PC-3 (cell line): Measurements from ENCODE around the gene MLIP. TPM values are rescaled to one million over a fixed set of nuclear protein-coding genes. Genes with fewer than 3 reads are reported as not detected.

Source experiments
- ATAC-seq: fragments of 200-7000 bp; cut with Tn5 transposase; 2 replicates; pipeline ENCODE4 v1.9.1; 2020; ENCODE audit warnings: mild to moderate bottlenecking, moderate library complexity
- BruUV-seq: library from RNA; stranded (reverse); fragments of 400-500 nt; replicated peaks from 2 replicates; lab custom pipeline; 2021; lab: Mats Ljungman, UMichigan
- CTCF ChIA-PET: fragments of 300-600 bp; sonication (Branson Sonifier 250); formaldehyde crosslinking; loops from one replicate; lab custom pipeline; 2022; ENCODE audit warnings: antibody characterized with exemption; lab: Charles Lee
- POLR2A ChIA-PET: fragments of 300-600 bp; sonication (Branson Sonifier 250); formaldehyde crosslinking; loops from one replicate; lab custom pipeline; 2022; ENCODE audit warnings: antibody characterized with exemption; ENCODE audit not compliant: unreplicated experiment; lab: Charles Lee
- DNase-seq: peaks from one replicate; pipeline ENCODE4 v3.0.0-alpha.2; 2015
- H2AFZ ChIP-seq: fragments of 300-600 bp; sonication (generic); 2 replicates; pipeline ENCODE4 v1.6.0; 2016; ENCODE audit warnings: antibody characterized with exemption, low read length
- H3F3A ChIP-seq: fragments of 300-600 bp; sonication (generic); one replicate; pipeline ENCODE4 v1.6.0; 2017; ENCODE audit warnings: antibody characterized with exemption, low read length, control low read depth, mild to moderate bottlenecking; ENCODE audit not compliant: unreplicated experiment
- H3K27ac ChIP-seq: fragments of 300-600 bp; sonication (generic); 2 replicates; pipeline ENCODE4 v1.5.1; 2016; ENCODE audit warnings: mild to moderate bottlenecking, low read length
- H3K27me3 ChIP-seq: fragments of 300-600 bp; sonication (generic); 2 replicates; pipeline ENCODE4 v1.6.1; 2016; ENCODE audit warnings: low read length, mixed read lengths
- H3K36me3 ChIP-seq: fragments of 300-600 bp; sonication (generic); 2 replicates; pipeline ENCODE4 v1.6.1; 2016; ENCODE audit warnings: low read depth, mixed run types, low read length, mixed read lengths
- H3K4me1 ChIP-seq: fragments of 300-600 bp; sonication (generic); 2 replicates; pipeline ENCODE4 v1.5.1; 2016; ENCODE audit warnings: low read length; ENCODE audit not compliant: insufficient read depth
- H3K4me2 ChIP-seq: fragments of 300-600 bp; sonication (generic); 2 replicates; pipeline ENCODE4 v1.6.0; 2016; ENCODE audit warnings: low read length
- H3K4me3 ChIP-seq: fragments of 300-600 bp; sonication (generic); 2 replicates; pipeline ENCODE4 v1.5.1; 2016; ENCODE audit warnings: mild to moderate bottlenecking, low read length, mixed read lengths
- H3K79me2 ChIP-seq: fragments of 300-600 bp; sonication (generic); 2 replicates; pipeline ENCODE4 v1.6.1; 2017; ENCODE audit warnings: low read length, mixed read lengths
- H3K9ac ChIP-seq: fragments of 300-600 bp; sonication (generic); 2 replicates; pipeline ENCODE4 v1.6.0; 2016; ENCODE audit warnings: mild to moderate bottlenecking, low read length
- H3K9me2 ChIP-seq: fragments of 300-600 bp; sonication (generic); replicated peaks from 2 replicates; pipeline ENCODE4 v1.6.1; 2016; ENCODE audit warnings: mixed run types, low read length, mixed read lengths
- H3K9me3 ChIP-seq: fragments of 300-600 bp; sonication (generic); 2 replicates; pipeline ENCODE4 v1.6.1; 2016; ENCODE audit warnings: low read length, mixed read lengths
- H4K20me1 ChIP-seq: fragments of 300-600 bp; sonication (generic); 2 replicates; pipeline ENCODE4 v1.6.1; 2016; ENCODE audit warnings: low read length, mixed read lengths
- EZH2 ChIP-seq: fragments of 300-600 bp; sonication (generic); IDR thresholded peaks from one replicate; pipeline ENCODE4 v1.6.1; 2017; ENCODE audit warnings: antibody characterized with exemption, mild to moderate bottlenecking, low read length; ENCODE audit not compliant: unreplicated experiment
- EZH2phosphoT487 ChIP-seq: fragments of 300-600 bp; sonication (generic); IDR thresholded peaks from 2 replicates; pipeline ENCODE4 v1.6.1; 2018; ENCODE audit warnings: mild to moderate bottlenecking, antibody characterized with exemption, low read length, borderline replicate concordance
- intact Hi-C: fragments of 100-400 bp; cut with micrococcal nuclease; formaldehyde crosslinking; loops from 2 replicates; pipeline ENCODE4 v1.9.0; 2023
- total RNA-seq: library from RNA; depleted of rRNA; stranded (reverse); fragments of >200 nt; gene quantifications from 2 replicates; pipeline ENCODE4 v1.2.3, GENCODE V29; 2014
- TF ChIP-seq, protein P1 (sequence below): fragments of 300-600 bp; sonication (generic); conservative IDR thresholded peaks from 2 replicates; pipeline ENCODE4 v1.5.1; 2017; ENCODE audit warnings: antibody characterized with exemption, low read depth, mild to moderate bottlenecking, low read length

MLIP gene
- total RNA-seq, 1 experiment from 2014 or later: not detected

DNA sequence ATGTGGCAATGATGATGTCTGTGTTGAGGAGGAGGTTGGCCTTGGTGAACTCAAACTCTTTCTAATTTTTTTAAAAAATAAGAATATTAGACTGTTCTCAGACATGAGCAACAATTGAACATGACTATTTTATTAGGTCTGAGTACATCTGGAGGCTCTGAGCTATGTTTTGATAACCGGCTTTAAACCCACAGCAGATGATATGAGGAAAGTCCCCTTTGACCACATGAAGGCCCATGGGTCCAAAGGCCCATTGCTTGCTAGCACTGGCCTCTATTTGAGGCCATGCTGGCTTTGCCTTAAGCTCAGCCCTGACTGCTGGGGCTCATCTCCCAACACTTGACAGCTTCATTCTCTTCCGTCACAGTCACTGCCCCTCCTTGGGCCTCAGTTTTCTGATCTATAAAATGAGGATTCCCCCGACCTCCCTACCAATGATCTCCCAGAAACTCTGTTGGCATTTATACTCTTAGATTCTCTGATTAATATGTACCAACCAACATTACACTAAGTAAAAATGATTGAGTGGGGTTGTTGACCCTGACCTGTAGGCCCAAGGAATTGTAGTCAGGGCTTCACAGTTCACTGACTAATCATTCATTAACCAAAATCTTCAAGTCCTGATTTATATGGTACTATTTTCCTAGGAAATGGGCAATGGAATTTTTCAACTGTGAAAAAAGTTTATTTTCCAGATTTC is 173.1 kb downstream of the MLIP start:
- Histone ChIP-seq H3K4me2 (no peak overlapping the region), H3K4me1 (peaks cover 53% of the 10 kb centered on the region), H3K36me3 (no peaks in the 10 kb centered on the region), H4K20me1 (no peaks in the 10 kb centered on the region), H3K9me2 (no peaks in the 10 kb centered on the region), H2AFZ (no peak overlapping the region), H3K9ac (no peak overlapping the region), H3K27me3 (no peaks in the 10 kb centered on the region), H3K27ac (no peak overlapping the region), H3K4me3 (no peak overlapping the region), H3F3A (no peaks in the 10 kb centered on the region), H3K9me3 (no peaks in the 10 kb centered on the region), H3K79me2 (no peaks in the 10 kb centered on the region)
- BruUV-seq: no TSS peak
- CTCF ChIA-PET: interaction anchor here (0.8 kb wide), 1 partner anchor 40 kb away, joined by 3 read pairs; no protein-coding TSS in a partner anchor
- intact Hi-C loops: loop anchor here (5.0 to 10.0 kb wide), 3 partner anchors 83 to 467 kb away; no protein-coding TSS in a partner anchor
- ATAC-seq (no peak), DNase-seq (no peak)
- POLR2A ChIA-PET: no interaction called here
- TF ChIP-seq EZH2 (no peak), EZH2phosphoT487 (no peak)
- TF ChIP-seq, protein P1, sequence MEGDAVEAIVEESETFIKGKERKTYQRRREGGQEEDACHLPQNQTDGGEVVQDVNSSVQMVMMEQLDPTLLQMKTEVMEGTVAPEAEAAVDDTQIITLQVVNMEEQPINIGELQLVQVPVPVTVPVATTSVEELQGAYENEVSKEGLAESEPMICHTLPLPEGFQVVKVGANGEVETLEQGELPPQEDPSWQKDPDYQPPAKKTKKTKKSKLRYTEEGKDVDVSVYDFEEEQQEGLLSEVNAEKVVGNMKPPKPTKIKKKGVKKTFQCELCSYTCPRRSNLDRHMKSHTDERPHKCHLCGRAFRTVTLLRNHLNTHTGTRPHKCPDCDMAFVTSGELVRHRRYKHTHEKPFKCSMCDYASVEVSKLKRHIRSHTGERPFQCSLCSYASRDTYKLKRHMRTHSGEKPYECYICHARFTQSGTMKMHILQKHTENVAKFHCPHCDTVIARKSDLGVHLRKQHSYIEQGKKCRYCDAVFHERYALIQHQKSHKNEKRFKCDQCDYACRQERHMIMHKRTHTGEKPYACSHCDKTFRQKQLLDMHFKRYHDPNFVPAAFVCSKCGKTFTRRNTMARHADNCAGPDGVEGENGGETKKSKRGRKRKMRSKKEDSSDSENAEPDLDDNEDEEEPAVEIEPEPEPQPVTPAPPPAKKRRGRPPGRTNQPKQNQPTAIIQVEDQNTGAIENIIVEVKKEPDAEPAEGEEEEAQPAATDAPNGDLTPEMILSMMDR: no peak

DNA sequence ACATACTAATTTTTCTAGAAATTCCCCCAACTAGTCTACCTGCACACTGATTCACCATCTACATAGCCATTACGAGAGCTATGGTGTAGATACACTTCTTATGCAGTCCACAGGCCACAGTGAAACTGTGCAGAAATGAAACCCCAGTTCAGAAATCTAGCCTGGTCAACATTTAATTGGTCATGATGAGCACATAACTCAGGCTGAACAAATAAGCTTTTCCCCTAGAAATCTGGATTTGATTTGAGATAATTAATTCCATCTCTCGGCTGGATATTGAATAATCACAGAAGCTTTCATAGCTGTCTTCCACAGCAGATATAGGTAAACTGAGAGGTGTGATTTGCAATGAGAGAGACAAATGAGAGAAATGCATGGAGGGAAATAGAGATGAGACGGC is 174.4 kb downstream of the MLIP start:
- no peak overlapping the region for H2AFZ ChIP-seq
- no peak for DNase-seq
- no peak overlapping the region for H3K9ac ChIP-seq
- no peak overlapping the region for H3K27ac ChIP-seq
- POLR2A ChIA-PET: no interaction called here
- intact Hi-C loops: loop anchor here (10.0 kb wide), 1 partner anchor 209 kb away; no protein-coding TSS in a partner anchor
- no peaks in the 10 kb centered on the region for H3K9me3 ChIP-seq
- H4K20me1 ChIP-seq: no peaks in the 10 kb centered on the region
- no peak for ATAC-seq
- no peak overlapping the region for H3K4me3 ChIP-seq
- no peak overlapping the region for H3K4me2 ChIP-seq
- CTCF ChIA-PET: interaction anchor here (0.7 kb wide), 1 partner anchor 344 kb away, joined by 14 read pairs; no protein-coding TSS in a partner anchor
- H3F3A ChIP-seq: no peaks in the 10 kb centered on the region
- H3K36me3 ChIP-seq: no peaks in the 10 kb centered on the region
- no peak for TF ChIP-seq EZH2phosphoT487
- H3K4me1 ChIP-seq: peaks cover 55% of the 10 kb centered on the region
- H3K79me2 ChIP-seq: no peaks in the 10 kb centered on the region
- H3K9me2 ChIP-seq: no peaks in the 10 kb centered on the region
- no TSS peak for BruUV-seq
- no peaks in the 10 kb centered on the region for H3K27me3 ChIP-seq

DNA sequence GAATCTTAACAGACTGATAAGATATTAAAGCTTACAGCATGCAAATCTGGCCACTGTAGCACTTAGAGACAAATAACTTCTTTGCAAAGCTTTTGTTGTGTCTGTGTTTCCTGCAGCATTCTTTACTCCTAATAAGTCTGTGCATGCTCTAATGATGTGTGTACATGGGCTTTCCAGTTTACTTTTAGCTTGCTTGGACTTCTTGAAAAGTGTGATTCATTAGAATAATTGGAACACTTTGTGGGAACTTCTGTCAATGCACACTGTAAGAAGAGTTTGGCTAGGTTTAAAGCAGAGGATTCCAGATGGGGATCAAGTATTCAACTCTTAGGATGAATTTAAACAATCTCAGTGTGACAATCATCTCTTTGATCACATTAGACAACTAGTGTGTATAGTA is 174.9 kb downstream of the MLIP start:
- Histone ChIP-seq H3K27me3 (no peaks in the 10 kb centered on the region), H3K9me3 (no peaks in the 10 kb centered on the region), H3F3A (no peaks in the 10 kb centered on the region), H3K9ac (no peak overlapping the region), H3K27ac (no peak overlapping the region), H3K4me3 (no peak overlapping the region), H3K36me3 (no peaks in the 10 kb centered on the region), H3K4me2 (no peak overlapping the region), H2AFZ (no peak overlapping the region), H3K79me2 (no peaks in the 10 kb centered on the region), H4K20me1 (no peaks in the 10 kb centered on the region), H3K9me2 (no peaks in the 10 kb centered on the region), H3K4me1 (peaks cover 60% of the 10 kb centered on the region)
- no peak for DNase-seq
- TF ChIP-seq EZH2 (no peak), EZH2phosphoT487 (no peak)
- TF ChIP-seq, protein P1: no peak
- POLR2A ChIA-PET: interaction anchor here (0.5 kb wide), 1 partner anchor 22 kb away, joined by 4 read pairs; the partner anchor contains the start of gene TINAG
- intact Hi-C loops: loop anchor here (10.0 kb wide), 1 partner anchor 209 kb away; no protein-coding TSS in a partner anchor
- CTCF ChIA-PET: interaction anchor here (0.6 kb wide), 1 partner anchor 561 kb away, joined by 3 read pairs; no protein-coding TSS in a partner anchor
- BruUV-seq: no TSS peak
- ATAC-seq: no peak
